Measurements from ENCODE around the gene LYAR. TPM values are rescaled to one million over a fixed set of nuclear protein-coding genes. Genes with fewer than 3 reads are reported as not detected.

LYAR gene
- total RNA-seq, 4 donors from 2014 or later: 12.2 to 18.4 (median 13.3) TPM

DNA sequence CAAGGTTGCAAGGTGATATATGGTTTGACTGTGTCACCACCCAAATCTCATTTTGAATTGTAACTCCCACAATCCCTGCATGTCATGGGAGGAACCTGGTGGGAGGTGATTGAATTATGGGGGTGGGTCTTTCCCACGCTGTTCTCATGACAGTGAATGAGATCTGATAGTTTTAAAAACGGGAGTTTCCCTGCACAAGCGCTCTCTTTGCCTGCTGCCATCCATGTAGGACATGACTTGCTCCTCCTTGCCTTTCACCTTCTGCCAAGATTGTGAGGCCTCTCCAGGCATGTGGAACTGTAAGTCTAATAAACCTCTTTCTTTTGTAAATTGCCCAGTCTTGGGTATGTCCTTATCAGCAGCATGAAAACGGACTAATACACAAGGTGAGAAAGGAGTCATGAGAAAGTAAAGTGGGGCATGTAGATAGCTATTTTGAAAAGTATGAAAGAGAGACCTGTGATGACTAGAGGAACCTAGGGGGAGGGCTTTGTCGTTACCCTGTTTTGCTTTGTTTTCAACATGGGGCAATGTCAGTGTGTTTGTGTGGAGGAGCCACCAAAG lies 6.4 kb upstream of the LYAR start:
- H3K36me3 ChIP-seq: peaks cover 0 to 30% (median 9%) of the 10 kb centered on the region in 4 donors
- WGBS: 95% methylated on average over 5 of the region's 5 CpGs
- no peak for TF ChIP-seq POLR2A (IDR thresholded peaks at IDR 0.05; ENCODE audit: low read depth)
- TF ChIP-seq POLR2AphosphoS5 (IDR thresholded peaks at IDR 0.05): no peak
- no peak for TF ChIP-seq EP300 (IDR thresholded peaks at IDR 0.05)
- TF ChIP-seq, protein P1, sequence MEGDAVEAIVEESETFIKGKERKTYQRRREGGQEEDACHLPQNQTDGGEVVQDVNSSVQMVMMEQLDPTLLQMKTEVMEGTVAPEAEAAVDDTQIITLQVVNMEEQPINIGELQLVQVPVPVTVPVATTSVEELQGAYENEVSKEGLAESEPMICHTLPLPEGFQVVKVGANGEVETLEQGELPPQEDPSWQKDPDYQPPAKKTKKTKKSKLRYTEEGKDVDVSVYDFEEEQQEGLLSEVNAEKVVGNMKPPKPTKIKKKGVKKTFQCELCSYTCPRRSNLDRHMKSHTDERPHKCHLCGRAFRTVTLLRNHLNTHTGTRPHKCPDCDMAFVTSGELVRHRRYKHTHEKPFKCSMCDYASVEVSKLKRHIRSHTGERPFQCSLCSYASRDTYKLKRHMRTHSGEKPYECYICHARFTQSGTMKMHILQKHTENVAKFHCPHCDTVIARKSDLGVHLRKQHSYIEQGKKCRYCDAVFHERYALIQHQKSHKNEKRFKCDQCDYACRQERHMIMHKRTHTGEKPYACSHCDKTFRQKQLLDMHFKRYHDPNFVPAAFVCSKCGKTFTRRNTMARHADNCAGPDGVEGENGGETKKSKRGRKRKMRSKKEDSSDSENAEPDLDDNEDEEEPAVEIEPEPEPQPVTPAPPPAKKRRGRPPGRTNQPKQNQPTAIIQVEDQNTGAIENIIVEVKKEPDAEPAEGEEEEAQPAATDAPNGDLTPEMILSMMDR (IDR thresholded peaks at IDR 0.05): no peak
- H3K27ac ChIP-seq (replicated peaks in 1 of 4): no peak overlapping the region
- intact Hi-C loops (cut with DNase I): no loop called here
- no peak overlapping the region for H3K4me3 ChIP-seq
- no peaks in the 10 kb centered on the region for H3K27me3 ChIP-seq
- no peaks in the 10 kb centered on the region for H3K9me3 ChIP-seq
- peaks cover 4 to 11% (median 6%) of the 10 kb centered on the region in 4 donors for H3K4me1 ChIP-seq
- no peak for DNase-seq (ENCODE audit: extremely low spot score)

DNA sequence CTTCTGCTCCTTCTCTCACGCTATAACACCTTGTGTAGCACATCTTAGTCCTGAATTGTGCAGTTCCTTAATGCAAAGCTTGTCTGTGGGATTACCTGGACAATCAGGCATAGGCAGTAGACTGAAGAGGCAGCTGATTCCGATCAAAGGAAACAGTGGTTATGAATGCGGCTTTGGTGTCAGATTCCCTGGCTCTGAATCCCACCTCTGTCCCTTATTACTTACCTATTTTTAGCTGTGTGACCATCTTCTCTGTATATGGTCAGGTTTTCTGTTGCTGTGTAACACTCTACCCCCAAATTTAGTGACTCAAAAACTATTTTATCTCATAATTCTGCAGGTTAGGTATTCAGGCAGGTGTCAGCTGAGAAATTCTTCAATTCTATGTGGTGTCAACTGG lies 3.3 kb upstream of the LYAR start:
- peaks cover 22 to 34% (median 27%) of the 10 kb centered on the region in 4 donors for H3K4me1 ChIP-seq
- 94% methylated on average over 3 of the region's 3 CpGs for WGBS
- intact Hi-C loops (cut with DNase I): no loop called here
- DNase-seq (ENCODE audit: extremely low spot score): no peak
- no peak overlapping the region for H3K27ac ChIP-seq (replicated peaks in 1 of 4)
- no peak overlapping the region for H3K4me3 ChIP-seq
- TF ChIP-seq, protein P1 (IDR thresholded peaks at IDR 0.05): no peak
- TF ChIP-seq POLR2AphosphoS5 (IDR thresholded peaks at IDR 0.05) (no peak), POLR2A (IDR thresholded peaks at IDR 0.05; ENCODE audit: low read depth) (no peak), EP300 (IDR thresholded peaks at IDR 0.05) (no peak)
- peaks cover 0 to 9% (median 5%) of the 10 kb centered on the region in 4 donors for H3K36me3 ChIP-seq
- no peaks in the 10 kb centered on the region for H3K27me3 ChIP-seq
- H3K9me3 ChIP-seq: no peaks in the 10 kb centered on the region

DNA sequence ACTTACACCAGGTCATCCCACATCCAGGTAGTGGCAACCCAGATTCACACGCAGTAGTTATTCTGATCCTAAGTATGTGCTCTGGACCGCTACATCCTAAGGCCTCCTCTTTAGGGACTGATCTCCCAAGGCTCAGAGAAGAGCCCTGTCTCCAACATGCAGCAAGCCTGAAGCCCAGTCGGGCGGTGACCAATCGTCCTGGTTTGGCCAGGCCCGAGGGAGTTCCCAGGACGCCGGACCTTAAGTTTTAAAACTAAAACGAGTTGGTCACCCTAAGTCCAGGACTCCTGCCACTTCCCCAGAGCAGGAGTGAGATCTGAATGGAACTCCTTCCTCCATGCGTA lies 385 bp downstream of the LYAR start:
- Histone ChIP-seq H3K27me3 (no peaks in the 10 kb centered on the region), H3K9me3 (no peaks in the 10 kb centered on the region), H3K36me3 (peaks cover 0 to 26% (median 12%) of the 10 kb centered on the region in 4 donors), H3K4me1 (peaks cover 27 to 48% (median 30%) of the 10 kb centered on the region in 4 donors), H3K4me3 (peak overlapping the region; percentile 72 to 98 (median 83)), H3K27ac (replicated peaks in 1 of 4) (peak overlapping the region; percentile 77 to 94 (median 80))
- DNase-seq (ENCODE audit: extremely low spot score): no peak
- intact Hi-C loops (cut with DNase I): loop anchor here (5.0 kb wide), 1 partner anchor 37 kb away; no protein-coding TSS in a partner anchor
- TF ChIP-seq POLR2A (IDR thresholded peaks at IDR 0.05; ENCODE audit: low read depth) (no peak), EP300 (IDR thresholded peaks at IDR 0.05) (no peak), POLR2AphosphoS5 (IDR thresholded peaks at IDR 0.05) (no peak)
- TF ChIP-seq, protein P1 (IDR thresholded peaks at IDR 0.05): no peak
- 0% methylated on average over 6 of the region's 10 CpGs for WGBS

DNA sequence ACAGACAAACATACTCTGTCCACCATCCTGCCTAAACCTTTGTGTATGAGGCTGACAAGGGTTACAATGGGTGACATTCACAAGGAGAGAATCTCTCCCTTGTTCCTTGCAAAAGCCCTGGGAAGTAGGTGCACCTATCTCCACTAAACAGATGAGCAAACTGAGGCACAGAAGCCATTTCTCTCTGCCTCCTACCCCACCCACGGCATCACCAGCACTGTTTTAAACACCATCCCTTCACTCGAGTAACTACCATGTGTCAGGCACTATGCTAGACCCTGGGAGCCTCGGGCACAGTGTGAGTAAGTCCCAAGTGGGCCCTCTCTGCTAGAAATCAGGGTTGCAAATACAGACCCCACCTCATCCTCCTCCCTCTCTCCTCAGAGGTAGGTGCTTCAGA lies 899 bp downstream of the LYAR start:
- intact Hi-C loops (cut with DNase I): loop anchor here (5.0 kb wide), 1 partner anchor 37 kb away; no protein-coding TSS in a partner anchor
- H3K4me1 ChIP-seq: peaks cover 27 to 48% (median 30%) of the 10 kb centered on the region in 4 donors
- H3K4me3 ChIP-seq: peak overlapping the region; percentile 72 to 98 (median 83)
- peaks cover 0 to 31% (median 14%) of the 10 kb centered on the region in 4 donors for H3K36me3 ChIP-seq
- H3K27me3 ChIP-seq: no peaks in the 10 kb centered on the region
- 37% methylated on average over 3 of the region's 3 CpGs for WGBS
- TF ChIP-seq POLR2A (IDR thresholded peaks at IDR 0.05; ENCODE audit: low read depth) (no peak), EP300 (IDR thresholded peaks at IDR 0.05) (no peak), POLR2AphosphoS5 (IDR thresholded peaks at IDR 0.05) (no peak)
- TF ChIP-seq, protein P1 (IDR thresholded peaks at IDR 0.05): no peak
- H3K27ac ChIP-seq (replicated peaks in 1 of 4): no peak overlapping the region
- no peak for DNase-seq (ENCODE audit: extremely low spot score)
- no peaks in the 10 kb centered on the region for H3K9me3 ChIP-seq

Measured in esophagus muscularis mucosa (tissue), 4 donors.